NCI-H446 (cell line): ENCODE measurements around the gene CDK6.

ENCODE experiments used
- DNase-seq, 2 experiments: peaks; one replicate each; lab custom pipeline; 2025; lab: John Stamatoyannopoulos, UW

Gene CDK6

DNA sequence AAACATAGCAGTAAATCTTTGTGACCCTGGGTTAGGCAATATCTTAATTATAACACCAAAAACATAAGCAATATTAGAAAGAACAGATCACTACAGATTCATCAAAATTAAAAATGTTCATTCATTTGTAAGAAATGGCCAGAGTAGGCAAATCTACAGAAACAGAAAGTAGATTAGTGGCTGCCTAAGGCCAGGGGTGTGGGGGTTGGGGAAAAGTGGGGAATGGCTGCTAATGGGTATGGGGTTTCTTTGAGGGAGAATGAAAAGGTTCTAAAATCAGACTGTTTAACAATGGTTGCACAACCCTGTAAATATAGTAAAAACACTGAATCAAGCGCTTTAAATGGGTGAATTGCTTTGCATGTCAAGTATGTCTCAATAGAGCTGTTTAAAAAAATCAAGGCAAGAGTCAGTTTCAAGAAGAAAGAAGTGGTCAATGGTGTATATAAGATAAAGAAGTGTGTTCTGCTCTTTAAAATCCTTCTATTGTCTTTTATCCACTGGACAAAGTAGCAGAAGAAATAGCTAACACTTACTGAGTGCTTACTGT, 42.6 kb downstream of the CDK6 start:
- DNase-seq, result no peak

DNA sequence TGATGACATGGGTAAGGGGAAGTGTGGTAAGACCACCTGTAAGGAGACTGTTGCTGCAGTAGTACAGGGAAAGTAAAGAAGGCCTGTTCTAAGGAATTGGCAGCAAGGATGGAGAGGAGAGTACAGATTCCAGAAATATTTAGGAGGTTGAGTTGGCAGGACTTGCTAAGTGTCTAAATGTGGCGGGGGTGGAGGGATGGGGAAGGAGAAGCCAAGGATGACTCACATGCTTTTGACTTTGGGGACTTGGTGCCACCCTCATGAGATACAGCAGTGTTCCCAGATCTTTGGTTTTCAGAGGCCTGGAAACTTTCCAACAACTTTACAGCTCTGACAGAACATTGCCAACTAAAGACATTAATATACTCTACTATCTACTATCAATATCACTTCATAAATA, 45.4 kb downstream of the CDK6 start:
- DNase-seq, result peak in 1 of 2 experiments; percentile 61

GRCh38 chr7:92788559-92789183, 47.7 kb downstream of the CDK6 start:
- no peak for DNase-seq

DNA sequence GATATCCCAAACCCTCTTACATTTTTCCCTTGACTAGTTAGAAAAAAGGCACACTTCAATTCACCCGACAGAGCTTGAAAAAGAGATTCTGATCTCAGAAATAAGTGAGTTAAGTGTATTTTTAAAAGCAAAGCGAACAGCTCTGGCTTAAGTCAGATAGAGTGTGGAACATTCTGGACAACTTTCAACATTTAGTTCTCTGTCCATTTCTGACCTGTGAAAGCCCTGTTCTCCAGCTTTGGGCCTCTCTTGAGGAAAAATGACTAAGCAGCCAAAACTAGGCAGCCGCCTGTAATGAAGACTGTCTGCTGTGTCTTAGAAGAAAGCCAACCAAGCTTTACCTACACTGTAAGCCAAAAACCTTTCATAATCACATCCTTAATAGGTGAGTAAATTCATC, 50.5 kb downstream of the CDK6 start:
- DNase-seq, result no peak

DNA sequence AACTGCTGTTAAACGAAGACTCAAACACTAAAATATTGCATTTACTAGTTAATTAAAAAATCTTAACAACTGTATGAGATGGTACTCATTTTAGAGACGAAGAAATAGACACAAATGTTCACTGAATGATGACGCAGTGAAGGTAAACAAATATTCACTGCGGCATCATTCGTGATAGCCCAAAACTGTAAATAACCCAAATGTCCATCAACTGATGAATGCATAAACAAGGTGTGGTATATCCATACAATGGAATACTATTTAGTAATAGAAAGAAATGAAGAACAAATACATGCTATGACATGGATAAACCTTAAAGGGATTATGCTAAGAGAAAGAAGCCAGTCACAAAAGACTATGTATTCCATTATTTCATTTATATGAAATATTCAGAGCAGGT, 51.4 kb downstream of the CDK6 start:
- DNase-seq, result no peak

DNA sequence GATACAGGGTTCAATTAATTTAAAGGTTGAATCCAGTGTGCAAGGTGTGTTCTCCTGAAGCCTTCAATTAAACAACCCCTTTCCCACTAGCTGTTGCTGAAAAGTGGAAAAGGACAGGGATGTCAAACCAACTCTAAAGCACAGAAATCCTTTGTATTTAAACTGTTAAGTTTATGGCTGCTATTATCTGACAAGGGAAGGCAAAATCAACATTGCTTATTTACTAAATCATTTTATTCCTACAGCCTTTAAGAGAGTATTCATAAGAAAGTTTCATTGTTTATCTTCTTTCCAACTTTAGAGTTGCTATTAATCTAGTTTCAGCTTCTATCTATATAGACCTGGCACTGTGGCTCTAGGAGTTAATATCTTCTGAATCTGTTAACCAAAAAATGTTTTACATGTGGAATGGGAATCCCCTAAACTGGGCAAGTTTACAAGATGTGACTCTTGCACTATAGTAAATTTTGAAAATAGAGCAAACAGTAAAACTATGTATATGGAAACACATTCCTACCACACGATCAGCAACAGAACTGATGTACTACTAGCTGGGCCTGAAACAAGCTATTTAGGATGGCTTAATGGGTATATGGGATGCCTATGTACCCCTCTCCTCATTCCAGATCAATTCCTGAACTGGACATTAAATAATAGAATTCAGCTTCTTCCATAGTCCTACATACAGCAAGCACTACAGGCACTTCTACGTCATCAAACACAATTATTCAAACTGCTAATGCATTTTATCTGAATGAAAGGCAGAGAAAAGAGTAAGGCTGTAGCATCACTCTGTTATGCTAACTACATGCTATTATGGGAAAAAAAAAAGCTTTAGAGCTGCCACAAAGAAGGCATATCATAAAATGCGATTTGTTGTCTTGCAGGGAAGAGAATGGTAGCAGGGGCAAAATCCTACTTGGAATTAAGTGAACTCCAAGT, 52.8 kb downstream of the CDK6 start:
- no peak for DNase-seq

- DNase-seq, result no peak
Measured at GRCh38 chr7:92782855-92783254, 53.5 kb downstream of the CDK6 start.

GRCh38 chr7:92782236-92782635, 54.1 kb downstream of the CDK6 start:
- peak in 1 of 2 experiments; percentile 25 for DNase-seq

DNA sequence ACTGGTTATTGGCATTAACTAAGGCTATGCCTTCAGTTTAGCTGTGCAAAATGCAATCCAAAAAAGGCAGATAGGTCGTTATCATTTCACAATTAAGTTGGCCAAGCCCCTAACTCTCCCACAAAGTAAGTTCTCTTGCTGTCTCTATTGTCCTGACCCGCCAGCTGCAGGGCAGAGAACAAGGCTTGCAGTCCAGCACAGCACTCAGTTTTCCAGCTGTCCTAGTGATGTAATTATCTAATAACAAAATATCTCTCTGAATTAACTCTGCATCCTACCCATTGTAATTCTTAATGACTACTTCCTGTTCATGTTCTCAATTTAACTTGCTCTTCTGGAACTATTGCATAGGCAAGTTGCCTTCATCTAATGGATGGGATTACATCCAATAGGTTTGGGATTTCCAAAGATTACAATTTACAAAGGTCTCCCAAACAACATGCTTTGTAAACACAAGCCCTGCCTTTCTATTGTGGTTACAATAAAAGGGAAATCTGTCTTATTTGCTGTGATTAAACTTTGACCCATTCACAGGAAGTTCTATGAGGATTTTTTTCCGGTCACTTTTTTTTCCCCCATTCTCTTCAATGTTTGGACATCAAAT, 55.2 kb downstream of the CDK6 start:
- no peak for DNase-seq

DNA sequence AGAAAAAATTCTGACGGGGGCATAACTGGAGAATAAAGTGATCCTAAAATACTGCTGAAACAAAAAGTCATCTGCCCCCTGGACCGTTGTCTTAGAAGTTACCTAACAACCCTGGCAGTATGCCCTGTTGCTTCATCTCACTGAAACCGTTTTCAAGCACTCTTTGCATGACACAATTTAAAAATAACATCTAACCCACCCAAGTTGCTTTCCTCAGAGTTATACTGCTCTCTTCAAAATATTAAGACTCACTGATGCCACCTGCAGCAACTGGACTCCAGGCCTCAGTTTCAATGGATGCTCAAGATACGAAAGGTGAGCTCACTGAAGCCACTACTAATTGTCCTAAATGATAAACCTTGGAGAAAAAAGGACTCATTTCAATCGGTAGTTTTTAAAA, 57.4 kb downstream of the CDK6 start:
- no peak for DNase-seq

DNA sequence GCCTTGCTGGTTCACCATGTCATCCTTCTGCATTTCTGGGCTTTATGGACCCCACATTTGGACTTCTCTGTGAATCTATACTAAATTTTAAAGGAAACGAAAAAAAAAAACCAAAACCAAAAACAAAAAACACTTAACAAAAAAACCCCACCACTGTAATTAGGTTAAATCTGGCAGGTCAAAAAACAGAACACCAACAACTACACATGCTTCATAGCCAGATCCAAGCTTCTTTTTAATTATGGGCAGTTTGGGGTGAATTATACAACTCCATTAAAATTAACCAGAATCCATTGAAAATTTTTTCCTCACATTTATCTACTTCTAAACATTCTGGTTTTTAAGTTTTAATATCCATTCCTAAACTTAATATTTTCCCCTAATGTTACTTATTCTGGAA, 58.4 kb downstream of the CDK6 start:
- DNase-seq, result no peak

- no peak for DNase-seq
Measured at GRCh38 chr7:92773808-92774207, 62.6 kb downstream of the CDK6 start.

DNA sequence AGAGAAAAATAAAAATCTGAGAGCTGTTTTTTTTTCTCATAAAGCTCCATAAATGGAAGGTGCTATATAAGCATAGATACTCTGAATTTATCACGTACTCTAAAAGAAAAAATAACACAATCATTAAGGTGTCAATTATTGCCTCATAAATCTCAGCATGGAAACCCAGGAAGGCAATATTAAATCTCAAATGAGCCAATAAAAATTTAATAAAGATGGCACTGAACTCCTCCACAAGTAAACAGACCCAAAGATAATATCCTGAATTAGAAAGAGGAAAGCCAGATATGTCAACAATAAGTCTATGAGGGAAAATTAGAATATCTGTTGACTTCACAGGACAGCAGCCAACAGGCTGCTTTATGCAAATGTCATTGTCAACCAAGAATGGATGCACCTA, 66.5 kb downstream of the CDK6 start:
- DNase-seq, result no peak

DNA sequence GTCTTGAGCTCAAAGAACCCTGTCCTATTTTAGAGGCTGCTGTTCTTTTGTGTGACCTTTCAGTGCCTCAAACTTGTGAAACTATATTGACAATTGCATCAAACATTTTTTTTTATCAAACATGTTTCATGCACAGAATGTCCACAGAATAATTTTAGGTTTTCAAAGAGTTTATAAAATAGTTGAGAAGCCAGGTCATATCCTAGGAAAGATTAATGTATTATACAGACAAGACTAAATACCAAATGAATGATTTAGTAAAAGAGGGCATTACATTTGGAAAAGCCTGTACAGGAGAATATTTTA, 67.0 kb downstream of the CDK6 start:
- DNase-seq, result no peak

DNA sequence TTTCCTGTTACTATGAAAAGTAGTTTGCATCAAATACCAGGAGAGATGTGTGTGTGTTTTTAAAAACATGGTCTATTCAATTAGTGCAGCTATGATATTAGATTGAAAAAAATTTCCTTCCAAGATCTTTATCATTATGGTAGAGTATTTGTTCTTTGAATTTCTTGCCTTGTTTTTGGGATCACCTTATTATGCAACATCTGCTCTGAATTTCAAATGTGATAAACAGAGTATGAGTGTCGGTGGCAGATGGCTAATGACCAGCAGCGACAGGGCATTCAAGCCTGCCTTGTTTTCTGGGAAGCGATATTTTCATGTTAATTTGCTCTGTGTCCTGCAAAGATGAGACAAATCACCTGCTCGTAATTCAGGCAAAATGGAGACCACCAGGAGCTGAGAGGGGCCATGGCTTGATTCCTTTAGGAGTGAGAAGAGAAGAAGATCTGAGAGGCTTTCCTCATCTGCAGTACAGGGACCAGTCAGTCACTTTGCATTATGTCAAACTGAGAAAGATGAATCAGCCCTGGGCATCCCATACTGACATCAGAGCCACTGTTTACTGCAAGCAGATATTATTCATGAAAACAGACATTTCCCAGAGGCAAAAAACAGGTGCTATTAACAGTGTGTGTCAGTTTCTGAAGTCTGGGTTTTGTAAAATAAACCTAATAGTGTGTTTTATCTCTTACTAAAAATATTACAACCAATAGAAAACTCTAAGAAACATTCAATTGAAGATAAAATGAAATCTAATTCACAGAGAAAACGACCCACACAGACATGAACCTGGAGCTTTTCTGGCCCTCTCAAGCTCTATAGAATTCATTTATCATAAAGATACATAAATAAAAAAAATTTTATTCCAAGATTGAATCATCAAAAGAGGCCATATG, 67.6 kb downstream of the CDK6 start:
- peak; percentile 32 to 57 for DNase-seq

GRCh38 chr7:92767437-92767836, 68.9 kb downstream of the CDK6 start:
- DNase-seq, result no peak

GRCh38 chr7:92766461-92767003, 69.8 kb downstream of the CDK6 start:
- peak in 1 of 2 experiments; percentile 15 for DNase-seq

GRCh38 chr7:92765725-92766124, 70.6 kb downstream of the CDK6 start:
- no peak for DNase-seq

DNA sequence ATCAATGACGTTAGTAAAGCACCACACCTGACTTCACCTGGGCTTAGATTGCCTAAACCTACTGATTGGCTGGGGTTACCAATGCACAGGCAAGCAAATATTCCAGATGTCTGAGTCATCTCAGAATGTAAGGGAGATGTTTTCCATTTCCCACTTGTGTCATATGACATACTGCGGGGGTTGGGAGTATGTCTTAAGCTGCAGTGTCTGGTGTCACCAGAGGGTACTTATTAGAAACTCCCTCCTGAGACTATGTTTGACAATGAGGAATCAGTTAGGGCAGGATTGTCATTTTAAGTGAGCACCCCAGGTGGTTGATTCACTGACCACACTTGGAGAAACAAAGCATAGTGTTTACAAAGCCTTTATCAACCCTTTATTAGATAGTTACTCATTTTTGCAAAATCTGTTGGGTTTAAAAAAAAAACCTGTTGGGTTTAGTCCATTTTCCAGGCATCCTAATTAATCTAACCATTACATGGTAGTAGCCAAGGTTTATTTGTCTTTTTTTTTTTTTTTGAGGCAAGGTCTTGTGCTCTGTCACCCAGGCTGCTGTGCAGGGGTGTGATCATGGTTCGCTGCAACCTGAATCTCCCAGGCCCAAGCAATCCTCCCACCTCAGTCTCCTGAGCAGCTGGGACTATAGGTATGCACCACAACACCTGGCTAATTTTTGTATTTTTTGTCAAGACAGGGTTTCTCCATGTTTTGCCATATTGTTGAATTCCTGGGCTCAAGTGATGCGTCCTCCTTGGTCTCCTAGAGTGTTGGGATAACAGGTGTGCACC, 72.5 kb downstream of the CDK6 start:
- DNase-seq, result peak in 1 of 2 experiments; percentile 3

DNA sequence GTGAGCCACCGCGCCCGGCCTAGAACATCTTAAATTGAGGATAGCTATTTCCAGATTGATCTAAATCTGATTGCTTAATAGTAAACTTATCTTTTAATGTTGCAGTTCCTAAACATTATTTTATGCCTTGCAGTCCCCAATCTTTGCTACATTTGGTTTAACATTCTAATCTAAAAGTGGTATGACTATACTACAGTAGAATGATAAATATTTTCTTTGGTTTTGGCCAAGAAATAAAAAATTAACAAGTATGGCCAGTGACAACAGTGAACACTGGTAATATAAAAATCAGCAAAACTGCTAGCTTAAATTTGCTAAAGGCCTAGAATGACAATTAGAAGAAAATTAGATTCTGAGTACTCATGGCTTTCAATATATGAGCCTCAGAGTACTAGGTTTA, 73.5 kb downstream of the CDK6 start:
- DNase-seq, result no peak
